VCaP (cell line): ENCODE results near the gene WFDC8.

Source experiments
- H3K27ac ChIP-seq: fragments of 450-650 bp; 2 replicates; pipeline ENCODE4 v1.5.1; 2017
- CTCF ChIP-seq: fragments of 450-650 bp; conservative IDR thresholded peaks from 2 replicates; pipeline ENCODE4 v1.5.1; 2017; ENCODE audit warnings: mild to moderate bottlenecking, moderate library complexity

Gene WFDC8

GRCh38 chr20:45523821-45524220, 55.3 kb downstream of the WFDC8 start:
- TF ChIP-seq CTCF, result no peak
- H3K27ac ChIP-seq, result no peak overlapping the region

- no peak overlapping the region for H3K27ac ChIP-seq
- no peak for TF ChIP-seq CTCF
Observed at GRCh38 chr20:45518282-45518681, 60.8 kb downstream of the WFDC8 start.

DNA sequence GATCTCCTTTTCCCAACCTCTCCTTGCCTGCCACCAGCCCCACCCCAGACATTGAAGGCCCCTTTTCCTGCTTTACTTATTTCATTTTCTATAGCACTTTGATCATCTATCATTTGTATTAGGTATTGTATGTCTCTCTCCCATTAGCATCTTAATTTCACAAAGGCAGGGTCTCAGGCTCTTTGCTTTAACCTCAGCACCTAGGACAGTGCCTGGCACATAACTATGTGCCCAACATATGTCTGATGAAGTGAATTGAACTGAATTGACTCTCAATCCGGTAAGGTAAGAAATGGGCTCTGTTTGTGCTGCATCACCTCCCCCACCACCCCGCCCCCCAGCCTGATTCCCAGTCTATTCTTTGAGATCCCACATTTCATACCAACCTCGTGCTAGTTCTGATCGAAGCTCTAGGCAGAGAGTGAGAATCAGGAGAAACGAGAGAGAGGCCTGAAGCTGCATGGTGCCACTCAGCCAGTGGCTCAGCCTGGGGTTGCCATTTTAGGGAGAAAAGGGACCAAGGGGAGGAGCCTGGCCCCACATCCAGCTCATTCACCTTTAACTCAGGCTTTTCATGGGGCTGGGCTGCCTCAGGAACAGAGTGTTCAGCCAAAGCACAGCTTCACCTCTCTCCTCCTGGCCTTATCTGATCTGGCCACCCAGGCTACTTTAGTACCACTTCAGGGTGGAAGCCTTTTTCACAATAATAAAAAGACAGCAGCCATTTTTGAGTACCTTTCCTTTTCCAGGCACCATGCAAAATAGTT, 63.8 kb downstream of the WFDC8 start, which contains the start of gene SPINT3:
Gene SPINT3, minus strand, starts transcription at position 476 of the 767 bp plus-strand sequence. Its CDS starts 14 bp downstream, at position 462.
- H3K27ac ChIP-seq, result peak within 1 kb of the TSS; percentile 30; the same call in 1 of the 2 replicates
- TF ChIP-seq CTCF, result no peak

DNA sequence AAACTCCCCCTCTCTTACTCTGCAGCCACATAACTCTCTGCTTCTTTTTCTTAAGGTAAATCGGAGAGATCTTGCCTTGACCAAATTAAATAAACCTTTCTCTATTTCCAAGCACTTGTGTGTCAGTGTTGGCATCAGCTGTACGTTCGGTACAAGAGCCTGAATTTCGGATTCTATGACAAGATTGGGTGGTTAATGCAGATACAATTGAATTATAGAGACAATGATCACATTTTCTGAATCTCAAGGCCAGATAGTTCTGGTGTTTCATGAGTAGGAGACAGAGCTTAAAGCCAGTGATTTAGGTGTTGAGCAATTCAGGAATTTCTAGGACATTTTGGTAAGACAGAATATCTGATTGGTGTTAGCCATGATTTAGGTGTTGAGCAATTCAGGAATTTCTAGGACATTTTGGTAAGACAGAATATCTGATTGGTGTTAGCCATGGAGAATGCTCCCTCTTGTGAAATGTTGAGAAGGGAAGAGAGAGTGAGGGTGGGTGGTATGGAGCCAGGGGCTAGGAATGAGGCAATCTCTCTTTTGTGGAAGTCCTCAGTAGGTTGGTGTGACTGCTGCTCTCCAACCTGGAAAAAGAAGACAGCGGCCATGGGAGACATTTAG, 68.7 kb downstream of the WFDC8 start:
- no peak for TF ChIP-seq CTCF

GRCh38 chr20:45509091-45509490, 70.0 kb downstream of the WFDC8 start:
- TF ChIP-seq CTCF, result no peak
- H3K27ac ChIP-seq, result no peak overlapping the region

More for the DNA sequence above, 68.7 kb downstream of the WFDC8 start:
- no peak overlapping the region for H3K27ac ChIP-seq

DNA sequence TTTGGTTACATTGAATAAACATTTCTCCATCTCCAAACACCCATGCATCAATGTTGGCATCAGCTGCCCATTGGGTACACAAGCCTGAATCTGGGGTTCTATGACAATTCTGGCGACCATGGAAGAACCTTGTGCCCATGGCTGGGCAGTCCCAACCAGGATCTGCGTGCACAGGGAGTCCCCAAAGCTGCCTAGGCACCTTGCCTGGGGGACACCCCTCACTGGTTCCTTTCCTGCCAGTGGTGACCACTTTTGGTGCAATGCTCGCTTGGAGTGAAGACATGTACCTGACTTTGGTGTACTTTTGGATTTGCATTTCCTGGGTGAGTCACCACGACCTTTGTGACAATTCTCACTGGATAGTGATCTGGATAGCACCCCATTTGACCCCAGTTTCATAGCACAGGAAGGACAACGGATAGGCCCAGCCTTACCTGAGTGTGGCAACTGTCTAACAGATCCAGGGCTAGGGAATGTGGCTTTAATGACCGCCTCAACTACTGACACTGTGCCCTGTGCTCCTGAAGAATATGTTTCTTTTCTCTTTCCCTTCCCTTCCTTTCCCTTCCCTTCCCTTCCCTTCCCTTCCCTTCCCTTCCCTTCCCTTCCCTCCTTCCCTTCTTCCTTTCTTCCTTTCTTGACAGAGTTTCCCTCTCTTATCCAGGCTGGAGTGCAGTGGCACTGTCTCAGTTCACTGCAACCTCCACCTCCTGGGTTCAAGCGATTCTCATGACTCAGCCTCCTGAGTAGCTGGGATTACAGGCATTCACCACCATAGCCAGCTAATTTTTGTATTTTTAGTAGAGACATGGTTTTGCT, 70.8 kb downstream of the WFDC8 start:
- no peak for TF ChIP-seq CTCF
- no peak overlapping the region for H3K27ac ChIP-seq
